WTC11 (cell line): Measurements from ENCODE around the gene DPYSL4. TPM values are rescaled to one million over a fixed set of nuclear protein-coding genes. Genes with fewer than 3 reads are reported as not detected.

Source experiments
- ATAC-seq: fragments of 200-7000 bp; cut with Tn5 transposase; 2 replicates; pipeline ENCODE4 v1.10.0; 2021; ENCODE audit warnings: mild to moderate bottlenecking, moderate library complexity
- CTCF ChIA-PET: fragments of 300-600 bp; sonication (Branson Sonifier 250); formaldehyde crosslinking; loops from one replicate; lab custom pipeline; 2021; ENCODE audit warnings: antibody characterized with exemption; lab: Charles Lee
- POLR2A ChIA-PET: fragments of 350-600 bp; sonication (Branson Sonifier 250); formaldehyde crosslinking; loops from one replicate; lab custom pipeline; 2021; ENCODE audit warnings: antibody characterized with exemption; lab: Charles Lee
- DNase-seq: peaks from one replicate; pipeline ENCODE4 v3.0.0; 2021; ENCODE audit warnings: low spot score
- H3K27ac Mint-ChIP-seq: 2 replicates; pipeline ENCODE4 v1.8.0; 2021; ENCODE audit warnings: mixed read lengths
- H3K27me3 Mint-ChIP-seq: 2 replicates; pipeline ENCODE4 v1.8.0; 2021; ENCODE audit warnings: low read depth, mild to moderate bottlenecking, moderate library complexity, mixed read lengths
- H3K36me3 Mint-ChIP-seq: 2 replicates; pipeline ENCODE4 v1.8.0; 2021; ENCODE audit warnings: mixed read lengths
- H3K4me1 Mint-ChIP-seq: 2 replicates; pipeline ENCODE4 v1.8.0; 2022; ENCODE audit warnings: mixed read lengths
- H3K4me3 Mint-ChIP-seq: 2 replicates; pipeline ENCODE4 v1.8.0; 2021; ENCODE audit warnings: mild to moderate bottlenecking, moderate library complexity, mixed read lengths
- H3K9me3 Mint-ChIP-seq: 2 replicates; pipeline ENCODE4 v1.8.0; 2021; ENCODE audit warnings: mixed read lengths
- ATF1 ChIP-seq: sonication (generic); formaldehyde crosslinking; IDR thresholded peaks from 2 replicates; pipeline ENCODE4 v1.8.1; 2023; ENCODE audit warnings: mild to moderate bottlenecking, moderate library complexity, missing genetic modification reagents
- ATF2 ChIP-seq: sonication (generic); formaldehyde crosslinking; IDR thresholded peaks from 2 replicates; pipeline ENCODE4 v1.8.1; 2022; ENCODE audit warnings: low read depth, missing genetic modification reagents, borderline replicate concordance
- ATF3 ChIP-seq: sonication (generic); formaldehyde crosslinking; conservative IDR thresholded peaks from 2 replicates; pipeline ENCODE4 v1.8.1; 2022; ENCODE audit warnings: mild to moderate bottlenecking, missing genetic modification reagents
- E2F1 ChIP-seq: sonication (generic); formaldehyde crosslinking; IDR thresholded peaks from 2 replicates; pipeline ENCODE4 v1.8.0; 2022; ENCODE audit warnings: mild to moderate bottlenecking, missing genetic modification reagents
- ERG ChIP-seq: fragments of 250-450 bp; sonication (Bioruptor Pico); IDR thresholded peaks from 2 replicates; pipeline ENCODE4 v1.8.0; 2021; ENCODE audit warnings: mild to moderate bottlenecking
- ESRRA ChIP-seq: sonication (generic); formaldehyde crosslinking; IDR thresholded peaks from 2 replicates; pipeline ENCODE4 v1.8.1; 2022; ENCODE audit warnings: mild to moderate bottlenecking, missing genetic modification reagents, borderline replicate concordance
- FOXK1 ChIP-seq: sonication (generic); formaldehyde crosslinking; IDR thresholded peaks from 2 replicates; pipeline ENCODE4 v1.8.0; 2022; ENCODE audit warnings: mild to moderate bottlenecking, moderate library complexity, missing genetic modification reagents
- GTF2I ChIP-seq: fragments of 250-450 bp; sonication (Bioruptor Pico); conservative IDR thresholded peaks from 2 replicates; pipeline ENCODE4 v1.4.0; 2021; ENCODE audit warnings: mild to moderate bottlenecking
- IRF2 ChIP-seq: sonication (generic); formaldehyde crosslinking; IDR thresholded peaks from 2 replicates; pipeline ENCODE4 v1.8.0; 2022; ENCODE audit warnings: low read depth, missing genetic modification reagents, borderline replicate concordance
- JUN ChIP-seq: sonication (generic); formaldehyde crosslinking; IDR thresholded peaks from 2 replicates; pipeline ENCODE4 v1.8.0; 2023; ENCODE audit warnings: mild to moderate bottlenecking, missing genetic modification reagents
- MLX ChIP-seq: sonication (generic); formaldehyde crosslinking; IDR thresholded peaks from 2 replicates; pipeline ENCODE4 v1.8.1; 2023; ENCODE audit warnings: mild to moderate bottlenecking, missing genetic modification reagents, moderate library complexity
- MXD4 ChIP-seq: fragments of 250-450 bp; sonication (Bioruptor Pico); IDR thresholded peaks from 2 replicates; pipeline ENCODE4 v1.8.0; 2021; ENCODE audit warnings: mild to moderate bottlenecking, moderate library complexity, borderline replicate concordance
- MYBL2 ChIP-seq: sonication (generic); formaldehyde crosslinking; IDR thresholded peaks from 2 replicates; pipeline ENCODE4 v1.8.1; 2023; ENCODE audit warnings: mild to moderate bottlenecking, moderate library complexity, missing genetic modification reagents
- NFATC4 ChIP-seq: fragments of 250-450 bp; sonication (Bioruptor Pico); IDR thresholded peaks from 2 replicates; pipeline ENCODE4 v1.9.0; 2021; ENCODE audit warnings: mild to moderate bottlenecking
- NFE2L1 ChIP-seq: sonication (generic); formaldehyde crosslinking; IDR thresholded peaks from 2 replicates; pipeline ENCODE4 v1.8.1; 2023; ENCODE audit warnings: missing genetic modification reagents
- RELA ChIP-seq: sonication (generic); formaldehyde crosslinking; IDR thresholded peaks from 2 replicates; pipeline ENCODE4 v1.8.1; 2022; ENCODE audit warnings: missing genetic modification reagents, mild to moderate bottlenecking, borderline replicate concordance
- SP1 ChIP-seq: sonication (generic); formaldehyde crosslinking; conservative IDR thresholded peaks from 2 replicates; pipeline ENCODE4 v1.8.1; 2022; ENCODE audit warnings: missing genetic modification reagents
- ZMAT4 ChIP-seq: fragments of 250-450 bp; sonication (Bioruptor Pico); IDR thresholded peaks from 2 replicates; pipeline ENCODE4 v1.9.0; 2021; ENCODE audit warnings: mild to moderate bottlenecking
- ZNF121 ChIP-seq: sonication (generic); formaldehyde crosslinking; IDR thresholded peaks from 2 replicates; pipeline ENCODE4 v1.8.0; 2023; ENCODE audit warnings: missing genetic modification reagents
- ZNF317 ChIP-seq: sonication (generic); formaldehyde crosslinking; IDR thresholded peaks from 2 replicates; pipeline ENCODE4 v1.8.1; 2023; ENCODE audit warnings: low read depth, mild to moderate bottlenecking, moderate library complexity, missing genetic modification reagents, borderline replicate concordance
- ZNF512 ChIP-seq: sonication (generic); formaldehyde crosslinking; IDR thresholded peaks from 2 replicates; pipeline ENCODE4 v1.8.1; 2022; ENCODE audit warnings: missing genetic modification reagents, borderline replicate concordance
- ZNF532 ChIP-seq: fragments of 250-450 bp; sonication (Bioruptor Pico); IDR thresholded peaks from 2 replicates; pipeline ENCODE4 v1.9.0; 2021; ENCODE audit warnings: mild to moderate bottlenecking, borderline replicate concordance
- total RNA-seq: library from RNA; stranded (reverse); gene quantifications from 3 replicates; pipeline ENCODE4 v1.2.3, GENCODE V29; 2021

DPYSL4 gene
- total RNA-seq, 1 experiment from 2014 or later = 17.0 TPM

- TF ChIP-seq ZNF512 = no peak
- no peak for TF ChIP-seq MLX (CRISPR knock-in tag)
- TF ChIP-seq ZMAT4 = no peak
- no peak for TF ChIP-seq ZNF532
- no peak for TF ChIP-seq ZNF121 (CRISPR knock-in tag)
- TF ChIP-seq, all 79 proteins: peak for 0
Observed at GRCh38 chr10:132178046-132178445, 8.7 kb upstream of the DPYSL4 start (continued).

- peaks cover 19% of the 10 kb centered on the region for H3K27me3 Mint-ChIP-seq
- no peak overlapping the region for H3K27ac Mint-ChIP-seq
- ChIA-PET POLR2A (no interaction called here), CTCF (interaction anchor here (1.1 kb wide), 1 partner anchor 41 kb away, joined by 3 read pairs; no protein-coding TSS in a partner anchor)
- DNase-seq (no peak), ATAC-seq (no peak)
- H3K9me3 Mint-ChIP-seq = no peaks in the 10 kb centered on the region
- no peaks in the 10 kb centered on the region for H3K36me3 Mint-ChIP-seq
- peaks cover 15% of the 10 kb centered on the region for H3K4me1 Mint-ChIP-seq
- H3K4me3 Mint-ChIP-seq = no peak overlapping the region
- TF ChIP-seq NFE2L1 (CRISPR knock-in tag) (no peak), ERG (CRISPR knock-in tag) (no peak), MXD4 (CRISPR knock-in tag) (no peak), MYBL2 (CRISPR knock-in tag) (no peak), RELA (no peak), FOXK1 (CRISPR knock-in tag) (no peak), NFATC4 (no peak), GTF2I (CRISPR knock-in tag) (no peak), ESRRA (no peak), ATF2 (no peak), IRF2 (CRISPR knock-in tag) (no peak), SP1 (CRISPR knock-in tag) (no peak), E2F1 (CRISPR knock-in tag) (no peak), ATF1 (CRISPR knock-in tag) (no peak), JUN (CRISPR knock-in tag) (no peak), ATF3 (CRISPR knock-in tag) (no peak), ZNF317 (no peak)
Observed at GRCh38 chr10:132178672-132179545, 7.8 kb upstream of the DPYSL4 start.
